Mucosa of descending colon (tissue), 3 donors: Measurements from ENCODE around the gene RPP40. TPM values are rescaled to one million over a fixed set of nuclear protein-coding genes. Genes with fewer than 3 reads are reported as not detected.
A peak's percentile ranks its signal among the peaks of the same experiment; 100 is the strongest.

Source experiments
- ATAC-seq: fragments of 200-7000 bp; cut with Tn5 transposase; one replicate; pipeline ENCODE4 v1.9.1; 2020; ENCODE audit warnings: mild to moderate bottlenecking, moderate library complexity
- DNase-seq, 3 donors: peaks; one replicate each; pipeline ENCODE4 v3.0.0-alpha.2; 2020
- H3K36me3 ChIP-seq: fragments of 200-600 bp; one replicate; pipeline ENCODE4 v1.8.0; 2021; ENCODE audit warnings: low read depth, mild to moderate bottlenecking
- H3K4me1 ChIP-seq: fragments of 200-600 bp; one replicate; pipeline ENCODE4 v1.8.0; 2021; ENCODE audit warnings: low read depth, mild to moderate bottlenecking
- H3K4me3 ChIP-seq: fragments of 200-600 bp; one replicate; pipeline ENCODE4 v1.8.0; 2021; ENCODE audit warnings: mild to moderate bottlenecking
- H3K9me3 ChIP-seq: fragments of 200-600 bp; one replicate; pipeline ENCODE4 v1.8.0; 2021; ENCODE audit warnings: mild to moderate bottlenecking
- CTCF ChIP-seq: fragments of 200-600 bp; IDR thresholded peaks from one replicate; pipeline ENCODE4 v1.8.0; 2022; ENCODE audit warnings: antibody characterized with exemption, mild to moderate bottlenecking
- intact Hi-C, 2 donors: fragments of 100-400 bp; cut with DNase I in 1 of 2; cut with micrococcal nuclease in 1 of 2; formaldehyde crosslinking; loops; one replicate each; pipeline versions ENCODE4 v1.11.0 to v1.11.1; 2022; cut with DNase I, micrococcal nuclease
- total RNA-seq, 3 donors: library from RNA; stranded (reverse); fragmentation: NEBNext Ultra II Directional in 2 of 3; extraction: Animal tissue kit (Norgen Biotek cat#: 25700) in 2 of 3; gene quantifications; one replicate each; pipeline versions ENCODE4 v1.2.1 to v1.2.4, GENCODE V29; 2021 to 2023
- donor health status: DM: no; HTN: no; CAD: no; lungs with moderate emphysema.
- donor health status: DM: no; HTN: no; CAD: no.
- donor health status: DM: no; HTN: yes; CAD: no.

The RPP40 gene
- total RNA-seq, 3 donors from 2014 or later, result 3.4 to 5.6 (median 4.1) TPM

DNA sequence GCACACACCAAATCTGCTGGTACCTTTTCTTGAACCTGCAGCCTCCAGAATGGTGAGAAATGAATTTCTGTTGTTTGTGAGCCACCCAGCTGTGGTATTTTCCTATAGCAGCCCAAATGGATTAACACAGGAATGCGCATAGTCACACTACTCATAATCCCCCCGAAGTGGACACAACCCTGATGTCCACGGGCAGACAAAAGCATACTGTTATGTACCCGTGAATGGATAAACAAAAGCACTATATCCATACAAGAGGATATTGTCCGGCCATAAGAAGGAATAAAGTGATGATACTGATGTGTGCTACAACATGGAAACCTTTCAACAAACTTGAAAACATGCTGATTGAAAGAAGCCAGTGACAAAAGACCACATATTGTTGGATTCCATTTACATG, 25.1 kb upstream of the RPP40 start:
- no peak for DNase-seq
- no peaks in the 10 kb centered on the region for H3K4me1 ChIP-seq
- H3K36me3 ChIP-seq, result no peaks in the 10 kb centered on the region
- H3K4me3 ChIP-seq, result no peak overlapping the region
- H3K9me3 ChIP-seq, result no peaks in the 10 kb centered on the region
- intact Hi-C loops, result no loop called here
- no peak for TF ChIP-seq CTCF
- no peak for ATAC-seq

DNA sequence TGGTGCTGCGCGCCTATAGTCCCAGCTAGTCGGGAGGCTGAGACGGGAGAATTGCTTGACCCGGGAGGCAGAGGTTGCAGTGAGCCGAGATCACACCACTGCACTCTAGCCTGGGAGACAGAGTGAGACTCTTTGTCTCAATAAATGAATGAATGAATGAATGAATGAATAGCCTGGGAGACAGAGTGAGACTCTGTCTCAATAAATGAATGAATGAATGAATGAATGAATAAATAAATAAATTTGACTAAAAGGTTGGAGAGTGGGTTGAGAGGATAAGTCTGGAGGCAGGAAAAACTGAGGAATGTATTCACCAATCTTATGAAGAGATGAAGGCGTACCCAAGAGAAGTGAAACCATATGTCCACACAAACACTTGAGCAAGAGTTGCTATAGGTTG, 24.5 kb upstream of the RPP40 start:
- intact Hi-C loops, result no loop called here
- no peak for DNase-seq

GRCh38 chr6:5025911-5026819, 22.3 kb upstream of the RPP40 start:
- DNase-seq (peak; percentile 54 to 66 (median 64)), ATAC-seq (peak; percentile 76)
- TF ChIP-seq CTCF, result no peak
- Histone ChIP-seq H3K9me3 (no peaks in the 10 kb centered on the region), H3K4me1 (no peaks in the 10 kb centered on the region), H3K36me3 (no peaks in the 10 kb centered on the region), H3K4me3 (no peak overlapping the region)
- intact Hi-C loops, result no loop called here

More for the DNA sequence above, 24.5 kb upstream of the RPP40 start:
- Histone ChIP-seq H3K4me1 (no peaks in the 10 kb centered on the region), H3K36me3 (no peaks in the 10 kb centered on the region), H3K4me3 (no peak overlapping the region), H3K9me3 (no peaks in the 10 kb centered on the region)
- no peak for TF ChIP-seq CTCF
- no peak for ATAC-seq

- Histone ChIP-seq H3K4me1 (no peaks in the 10 kb centered on the region), H3K36me3 (no peaks in the 10 kb centered on the region), H3K9me3 (no peaks in the 10 kb centered on the region), H3K4me3 (no peak overlapping the region)
- no peak for ATAC-seq
- intact Hi-C loops, result no loop called here
- TF ChIP-seq CTCF, result no peak
- DNase-seq, result no peak
These were observed 20.1 kb upstream of the RPP40 start for GRCh38 chr6:5023923-5024322.

- no peak for TF ChIP-seq CTCF
- no peaks in the 10 kb centered on the region for H3K4me1 ChIP-seq
- ATAC-seq (no peak), DNase-seq (no peak)
- no peak overlapping the region for H3K4me3 ChIP-seq
- intact Hi-C loops, result no loop called here
- H3K9me3 ChIP-seq, result no peaks in the 10 kb centered on the region
- H3K36me3 ChIP-seq, result no peaks in the 10 kb centered on the region
These were observed 16.3 kb upstream of the RPP40 start for GRCh38 chr6:5020142-5020541.
